GM19395 (cell line): ENCODE results near the gene ACAN.

Experiments used
- ATAC-seq: cut with Tn5 transposase; IDR thresholded peaks from one replicate; pipeline ENCODE4 v1.9.1; 2021; ENCODE audit warnings: mild to moderate bottlenecking, moderate library complexity; ENCODE audit not compliant: unreplicated experiment

ACAN gene

DNA sequence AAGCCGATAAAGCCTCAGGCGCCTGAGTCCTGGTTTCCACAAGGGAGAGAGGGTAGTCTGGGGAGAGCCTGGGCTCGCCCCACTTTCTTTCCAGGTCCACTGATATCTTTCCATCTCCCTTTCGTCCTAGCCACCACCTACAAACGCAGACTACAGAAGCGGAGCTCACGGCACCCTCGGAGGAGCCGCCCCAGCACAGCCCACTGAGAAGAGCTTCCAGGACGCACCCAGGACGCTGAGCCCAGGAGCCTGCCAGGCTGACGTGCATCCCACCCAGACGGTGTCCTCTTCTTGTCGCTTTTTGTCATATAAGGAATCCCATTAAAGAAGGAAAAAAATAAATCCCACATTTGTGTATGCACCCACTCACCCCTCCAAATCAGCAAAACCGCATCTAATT lies 71.0 kb downstream of the ACAN start:
- ATAC-seq, result no peak

DNA sequence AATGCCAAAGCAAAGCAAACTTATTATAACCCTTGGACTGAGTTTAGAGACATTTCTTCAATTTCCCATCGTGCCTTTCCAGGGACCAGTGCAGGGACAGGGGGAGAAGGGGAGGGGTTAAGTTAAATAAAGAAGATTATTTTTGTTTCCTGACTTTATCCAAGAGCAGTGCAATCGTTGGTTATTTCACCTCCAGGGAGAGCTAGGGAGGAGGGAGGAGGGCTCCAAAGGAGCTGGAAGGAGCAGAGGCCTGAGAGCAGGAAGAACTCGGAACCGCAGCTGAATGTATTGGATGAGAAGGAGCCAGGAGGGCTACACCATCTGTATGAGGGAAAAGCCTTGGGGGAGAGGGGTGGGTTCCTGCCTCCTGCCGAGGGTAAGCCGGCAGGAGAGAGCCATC lies 71.4 kb downstream of the ACAN start:
- ATAC-seq, result no peak

DNA sequence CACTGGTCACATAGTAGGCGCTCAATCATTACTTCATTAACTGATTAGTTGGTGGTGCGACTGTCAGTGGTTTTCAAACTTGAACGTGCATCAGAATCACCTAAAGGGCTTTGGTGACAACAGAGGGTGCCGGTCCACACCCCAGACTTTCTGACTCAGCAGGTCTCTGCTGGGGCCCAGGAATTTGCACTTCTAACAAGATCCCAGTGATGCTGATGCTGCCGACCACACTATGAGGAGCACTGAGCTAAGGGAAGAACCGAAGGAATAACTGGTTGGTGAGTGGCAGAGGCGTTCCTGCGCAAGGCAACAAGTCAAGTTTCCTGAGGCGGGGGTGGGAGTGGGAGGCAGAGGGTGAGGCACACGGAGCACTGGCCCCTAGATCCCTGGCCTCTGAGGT lies 73.3 kb downstream of the ACAN start:
- ATAC-seq, result no peak

DNA sequence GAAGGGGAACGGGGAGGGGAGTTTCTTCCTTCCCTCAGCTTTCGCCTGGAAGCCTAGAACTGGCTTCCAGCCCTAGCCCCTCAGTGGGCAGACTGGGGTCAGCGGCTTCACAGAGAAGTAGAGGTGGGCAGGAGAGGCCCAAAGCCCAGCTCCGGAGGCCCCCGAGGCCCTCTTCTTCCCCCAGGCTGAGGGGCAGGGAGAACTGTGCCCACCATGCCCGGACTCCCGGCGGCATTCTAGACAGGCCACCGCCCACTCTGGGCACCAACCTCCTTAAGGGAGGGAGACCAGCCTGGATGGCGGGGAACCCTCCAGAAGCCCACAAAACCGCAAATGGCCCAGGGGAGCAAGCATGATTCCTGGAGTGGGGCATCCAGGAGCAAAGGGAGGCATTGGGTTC lies 74.2 kb downstream of the ACAN start:
- ATAC-seq, result no peak

DNA sequence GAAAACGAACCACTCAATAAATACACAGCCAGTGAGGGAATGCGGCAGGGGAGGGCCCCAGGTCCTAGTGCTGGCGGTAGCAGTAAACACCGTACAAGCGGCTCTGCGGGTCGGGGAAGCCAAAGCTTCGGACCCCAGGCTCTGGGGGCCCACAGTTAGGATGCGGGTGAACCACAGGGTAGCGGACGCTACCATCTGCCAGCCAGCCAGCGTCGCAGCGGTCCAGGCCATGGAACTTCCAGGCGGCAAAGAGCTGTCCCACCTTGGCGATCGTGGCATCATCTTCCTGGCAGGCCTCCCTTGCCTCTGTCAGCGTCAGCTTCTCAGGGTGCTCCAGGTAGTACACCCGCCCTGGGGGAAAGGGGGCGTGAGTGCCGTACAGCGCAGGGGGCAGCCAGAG lies 74.7 kb downstream of the ACAN start:
- no peak for ATAC-seq

DNA sequence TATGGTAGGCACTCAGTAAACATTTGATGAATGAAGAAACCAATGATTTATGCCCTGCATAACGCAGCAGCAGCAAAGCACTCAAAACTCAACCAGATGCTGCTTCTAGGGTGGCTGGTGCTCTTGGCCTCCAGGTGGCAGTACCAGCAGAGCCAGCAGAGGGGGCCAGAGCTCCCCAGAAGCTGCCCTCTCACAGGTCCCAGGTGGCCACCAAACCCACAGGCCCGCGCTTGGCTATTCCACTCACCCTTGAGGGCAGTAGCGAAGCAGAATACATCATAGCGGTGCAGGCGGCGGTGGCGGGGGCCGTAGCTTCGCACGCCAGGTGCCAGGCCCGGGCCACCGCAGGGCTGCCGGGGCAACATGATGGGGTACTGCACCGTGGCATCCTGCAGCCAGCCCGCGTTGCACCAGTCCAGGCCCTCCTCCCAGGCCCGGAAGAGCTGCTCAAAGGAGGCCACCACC lies 75.5 kb downstream of the ACAN start:
- no peak for ATAC-seq

DNA sequence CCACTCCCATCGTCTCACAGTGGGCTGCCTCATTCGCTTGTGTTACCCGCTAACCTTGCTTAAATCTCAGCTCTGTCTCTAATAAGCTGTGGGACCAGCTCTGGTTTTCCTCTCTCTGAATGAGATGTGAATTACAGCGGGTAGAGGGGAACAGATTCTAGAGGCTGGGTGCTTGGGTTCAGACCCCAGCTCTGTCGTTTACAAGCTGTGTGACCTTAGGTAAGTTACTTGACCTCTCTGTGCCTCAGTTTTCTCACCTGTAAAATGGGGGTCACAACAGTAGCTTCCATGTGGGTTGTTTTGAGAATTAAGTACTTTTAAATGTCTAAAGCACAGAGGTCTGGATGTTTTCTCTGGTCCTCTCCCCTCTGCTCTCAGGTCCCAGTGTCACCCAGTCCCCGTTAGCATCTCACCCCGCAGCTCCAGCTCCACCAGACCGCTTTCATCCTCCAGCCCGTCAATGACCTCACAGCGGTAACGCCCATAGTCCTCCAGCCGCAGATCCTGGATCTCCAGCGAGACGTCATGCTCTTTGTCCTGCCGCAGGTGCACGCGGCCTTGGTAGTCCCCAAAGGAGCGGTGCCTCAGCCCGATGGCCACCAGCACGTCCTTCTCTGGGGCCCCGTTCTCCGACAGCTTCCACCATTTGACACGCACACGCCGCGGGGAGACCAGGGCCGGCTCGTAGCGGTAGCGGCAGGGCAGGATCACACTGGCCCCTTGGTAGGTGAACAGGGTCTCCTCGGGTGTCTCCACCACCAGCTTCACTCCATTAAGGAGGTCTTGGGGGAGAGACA lies 77.9 kb downstream of the ACAN start:
- ATAC-seq, result no peak

DNA sequence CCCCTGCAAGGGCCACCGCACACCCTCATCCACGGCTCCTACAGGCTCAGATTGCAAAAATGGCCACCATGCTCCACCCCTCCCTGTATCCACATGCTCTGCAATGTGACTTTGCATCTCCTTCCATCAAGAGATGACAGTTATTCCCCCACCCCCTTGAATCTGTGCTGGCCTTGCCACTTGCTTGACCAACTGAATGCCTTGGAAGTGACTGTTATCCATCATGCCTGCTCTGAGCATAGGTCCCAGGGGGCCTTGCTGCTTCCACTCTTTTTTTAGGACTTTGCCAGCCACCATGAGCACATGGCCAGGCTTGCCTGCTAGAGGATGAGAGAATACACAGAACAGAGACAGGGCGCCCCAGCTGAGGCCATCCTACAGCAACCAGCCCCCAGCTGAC lies 78.5 kb downstream of the ACAN start:
- no peak for ATAC-seq

DNA sequence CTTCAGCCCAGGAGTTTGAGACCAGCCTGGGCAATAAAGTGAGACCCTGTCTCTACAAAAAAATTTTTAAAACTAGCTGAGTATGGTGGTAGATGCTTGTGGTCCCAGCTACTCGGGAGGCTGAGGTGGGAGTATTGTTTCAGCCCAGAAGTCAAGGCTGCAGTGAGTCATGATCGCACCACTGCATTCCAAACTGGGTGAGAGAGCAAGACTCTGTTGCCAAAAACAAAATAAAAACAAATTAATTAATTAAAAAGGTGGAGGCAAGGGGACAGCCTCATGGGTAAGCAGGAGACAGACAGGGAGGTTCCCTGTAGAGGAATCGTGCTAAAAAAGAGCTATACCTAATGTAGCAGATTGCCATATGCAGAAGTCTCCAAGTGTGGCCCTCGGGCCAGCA lies 79.5 kb downstream of the ACAN start:
- ATAC-seq, result no peak

DNA sequence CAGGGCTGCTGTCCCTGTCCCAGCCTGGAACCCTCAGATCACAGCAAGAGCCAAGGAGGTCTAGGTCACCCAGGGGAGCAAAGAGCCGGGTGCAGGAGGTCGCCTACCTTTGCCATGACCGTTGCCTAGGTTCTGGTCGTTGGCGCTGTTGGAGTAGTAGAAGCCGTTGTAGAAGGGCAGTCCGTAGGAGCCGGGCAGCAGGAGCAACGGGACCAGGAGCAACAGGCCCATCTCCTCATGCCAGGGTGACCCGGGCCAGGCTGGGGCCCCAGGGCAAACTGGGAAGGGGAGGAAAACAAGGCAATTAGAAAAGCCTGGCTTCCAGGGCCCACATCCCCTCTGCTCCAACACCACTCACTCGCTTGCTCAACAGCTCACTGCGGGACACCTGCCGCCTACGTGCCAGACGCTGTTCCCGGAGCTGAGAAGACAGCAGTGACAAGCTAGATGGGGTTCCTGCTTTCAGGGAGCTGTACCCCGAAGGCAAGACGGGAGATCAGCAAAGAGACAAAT lies 83.9 kb downstream of the ACAN start:
- ATAC-seq, result no peak

DNA sequence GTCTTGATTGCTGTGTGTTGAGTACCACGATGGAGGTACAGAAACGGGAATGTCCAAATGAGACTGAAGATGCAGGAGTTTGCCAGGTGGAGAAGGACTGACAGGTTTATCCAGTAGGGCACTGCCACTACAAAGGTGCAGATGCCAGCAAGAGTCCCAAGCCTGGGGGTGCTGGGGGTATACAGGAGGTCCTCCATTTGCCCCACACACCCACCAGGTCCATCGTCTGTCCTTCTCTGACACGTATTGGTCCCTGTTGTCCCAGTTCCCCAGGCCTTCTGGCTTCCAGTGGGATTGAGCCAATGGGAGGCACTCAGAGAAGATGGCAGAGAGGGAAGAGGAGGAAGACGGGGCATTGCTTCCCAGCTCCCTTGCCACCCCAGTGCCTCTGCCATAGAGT lies 85.5 kb downstream of the ACAN start:
- ATAC-seq, result no peak

DNA sequence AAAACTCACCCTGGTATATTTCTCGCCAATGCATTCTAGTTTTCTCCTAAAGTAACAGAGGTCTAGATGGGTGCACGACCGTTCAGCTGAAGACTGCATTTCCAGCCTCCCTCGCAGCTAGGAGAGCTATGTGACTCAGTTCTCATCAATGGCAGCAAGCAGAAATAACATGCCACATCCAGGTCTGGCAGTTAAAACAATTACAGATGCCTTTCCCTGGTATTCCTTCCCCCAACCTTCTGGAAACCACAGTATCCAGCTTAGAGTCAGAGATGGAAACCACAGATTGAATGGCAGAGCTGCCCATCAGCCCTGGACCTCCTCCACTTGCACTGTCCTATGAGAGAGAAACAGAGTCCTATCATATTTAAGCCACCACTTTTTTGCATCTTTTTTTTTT lies 87.3 kb downstream of the ACAN start:
- no peak for ATAC-seq

DNA sequence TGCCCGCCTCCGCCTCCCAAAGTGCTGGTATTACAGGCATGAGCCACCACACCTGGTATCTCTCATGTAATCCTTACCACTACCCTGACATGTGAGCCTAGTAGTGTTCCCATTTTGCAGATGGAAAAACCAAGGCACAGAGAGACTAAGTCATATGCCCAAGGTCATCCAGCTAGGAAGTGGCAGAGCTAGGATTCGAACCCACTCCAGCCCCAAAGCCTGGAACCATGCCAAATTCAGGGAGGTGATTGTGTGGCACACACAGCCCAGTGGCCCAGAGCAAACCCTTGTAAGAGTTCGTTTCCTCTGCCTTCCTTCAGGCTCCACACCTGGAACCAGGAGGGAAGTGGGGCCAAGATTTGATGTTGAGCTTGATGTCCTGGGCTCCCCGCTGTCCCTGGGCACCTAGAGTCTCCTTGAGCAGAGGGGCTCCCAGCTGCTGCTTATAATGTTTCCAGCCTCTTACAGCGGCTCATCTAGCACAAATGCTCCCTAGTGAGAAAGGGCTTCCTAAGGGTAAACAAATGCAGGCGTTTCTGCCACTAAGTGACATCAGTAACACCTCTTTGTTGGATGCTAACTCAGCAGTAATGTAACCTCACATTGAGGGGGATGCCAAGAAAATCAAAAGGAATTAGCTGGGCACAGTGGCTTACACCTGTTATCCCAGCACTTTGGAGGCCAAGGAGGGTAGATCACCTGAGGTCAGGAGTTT lies 88.5 kb downstream of the ACAN start:
- no peak for ATAC-seq

DNA sequence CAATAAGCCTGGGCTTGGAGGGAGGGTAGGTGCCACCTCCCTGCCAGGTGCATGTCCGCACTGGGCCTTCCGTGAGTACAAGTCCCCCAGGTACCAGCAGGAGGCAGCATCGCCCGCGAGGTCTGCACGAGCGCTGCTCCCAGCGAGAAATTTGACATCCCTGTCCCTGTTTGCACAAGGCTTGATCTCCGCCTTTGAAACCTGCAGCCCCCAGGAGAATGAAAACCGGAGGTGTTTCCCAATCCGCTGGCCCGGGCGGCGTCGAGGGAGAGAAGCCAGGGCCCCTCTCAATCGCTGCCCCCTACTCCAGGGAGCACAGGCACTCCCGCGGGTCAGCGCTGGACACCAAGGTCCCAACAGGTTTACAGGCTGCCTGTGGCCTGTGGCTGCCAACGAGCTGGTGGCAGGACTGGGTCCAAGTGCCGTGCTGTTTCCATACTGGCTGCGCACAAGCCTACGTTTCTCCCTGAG lies 91.1 kb downstream of the ACAN start:
- ATAC-seq, result peak; percentile 70

DNA sequence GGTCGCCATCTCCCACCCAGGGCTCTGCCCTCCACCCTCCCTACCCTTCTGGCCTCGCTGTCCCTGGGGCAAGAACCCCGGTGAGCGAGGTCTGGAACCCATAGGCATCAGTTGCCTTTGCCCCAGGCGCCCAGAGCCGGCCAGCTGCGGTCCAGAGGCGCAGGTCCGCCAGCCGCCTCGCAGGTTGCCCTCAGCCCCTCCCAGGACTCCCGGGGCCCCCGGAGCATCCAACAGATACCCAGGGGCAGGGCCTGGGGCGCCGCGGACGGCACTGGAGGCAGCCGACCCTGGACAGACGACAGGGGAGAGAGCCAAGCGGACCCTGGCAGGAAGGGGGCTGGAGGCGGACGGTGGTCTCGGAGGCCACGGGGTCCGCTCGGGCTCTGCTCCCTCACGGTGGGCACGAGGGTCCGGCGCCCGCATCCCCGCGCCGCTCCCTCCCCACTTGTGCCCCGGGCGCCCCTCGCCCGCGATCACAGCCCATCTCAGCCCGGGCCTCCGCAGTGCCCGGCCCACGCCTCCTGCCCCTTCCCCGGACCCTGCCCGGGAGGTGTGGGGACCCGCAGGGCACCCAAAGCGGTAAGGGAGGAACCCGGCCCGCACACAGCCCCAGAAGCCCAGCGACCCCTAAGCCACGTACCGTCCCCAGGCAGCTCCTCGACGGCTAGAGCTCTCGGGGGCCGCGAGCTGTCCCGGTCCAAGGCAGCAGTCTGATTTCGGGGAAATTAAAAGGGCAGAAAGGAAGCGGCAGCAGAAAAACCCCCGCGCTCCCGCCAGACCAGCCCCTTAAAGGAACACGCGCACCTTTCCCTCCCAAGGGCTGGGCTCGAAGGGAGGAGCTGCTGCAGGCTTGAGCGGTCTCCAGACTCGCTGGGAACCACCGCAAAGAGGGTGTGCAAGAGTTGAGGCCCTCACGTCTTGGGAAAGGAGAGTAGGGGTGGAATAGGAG lies 91.9 kb downstream of the ACAN start, which contains the start of gene HAPLN3:
Gene HAPLN3, minus strand, starts transcription at position 726 of the 949 bp plus-strand sequence. CDS start 8,246 bp downstream, outside the sequence.
- peak; percentile 49 for ATAC-seq

DNA sequence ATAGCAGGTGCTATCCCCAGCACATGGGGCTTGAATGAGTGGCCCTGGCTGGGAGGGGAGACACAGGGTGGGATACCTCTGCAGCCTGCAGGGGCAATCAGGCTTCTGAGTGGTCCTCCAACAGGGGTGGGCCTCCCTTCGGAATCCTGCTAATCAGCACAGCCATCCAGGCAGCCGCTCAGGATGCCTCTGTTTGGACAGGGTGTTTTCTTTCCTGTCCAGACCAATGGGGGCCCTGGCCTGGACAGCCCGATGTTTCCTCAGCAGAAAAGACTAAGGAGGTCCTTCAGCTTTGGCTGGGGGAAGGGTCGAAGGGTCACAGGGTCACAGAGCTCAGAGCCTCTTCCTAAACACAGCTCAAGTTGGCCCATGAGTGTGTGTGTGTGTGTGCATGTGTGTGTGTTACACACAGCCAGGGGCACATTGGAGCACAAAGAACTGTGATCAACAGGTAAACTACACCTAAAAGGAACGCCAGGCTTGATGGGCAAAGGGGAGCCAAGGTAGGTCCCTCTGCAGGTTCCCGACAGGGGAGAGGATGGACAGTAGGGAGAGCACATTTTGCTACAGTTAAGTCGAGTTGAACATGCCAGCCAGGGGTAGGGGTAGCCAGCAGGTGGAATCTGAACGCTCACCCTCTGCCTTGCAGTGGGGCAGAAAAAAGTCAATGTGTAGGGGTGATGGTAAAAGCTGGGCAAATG lies 93.2 kb downstream of the ACAN start:
- no peak for ATAC-seq

DNA sequence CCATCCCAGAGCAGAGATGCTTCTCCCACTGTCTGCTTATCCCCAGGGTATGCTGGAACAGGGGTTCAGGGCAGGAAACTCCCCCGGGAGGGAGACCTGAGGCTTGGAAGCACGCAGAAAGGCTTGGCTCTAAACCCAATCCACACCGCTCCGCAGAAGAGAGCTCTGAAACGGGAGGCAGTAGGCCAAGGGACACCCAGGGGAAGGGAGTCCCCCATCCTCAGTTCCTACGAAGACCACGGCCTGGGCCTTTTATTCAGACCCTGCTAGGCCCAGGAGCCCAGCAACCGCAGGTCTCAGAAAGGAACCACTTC lies 93.9 kb downstream of the ACAN start:
- ATAC-seq, result no peak

DNA sequence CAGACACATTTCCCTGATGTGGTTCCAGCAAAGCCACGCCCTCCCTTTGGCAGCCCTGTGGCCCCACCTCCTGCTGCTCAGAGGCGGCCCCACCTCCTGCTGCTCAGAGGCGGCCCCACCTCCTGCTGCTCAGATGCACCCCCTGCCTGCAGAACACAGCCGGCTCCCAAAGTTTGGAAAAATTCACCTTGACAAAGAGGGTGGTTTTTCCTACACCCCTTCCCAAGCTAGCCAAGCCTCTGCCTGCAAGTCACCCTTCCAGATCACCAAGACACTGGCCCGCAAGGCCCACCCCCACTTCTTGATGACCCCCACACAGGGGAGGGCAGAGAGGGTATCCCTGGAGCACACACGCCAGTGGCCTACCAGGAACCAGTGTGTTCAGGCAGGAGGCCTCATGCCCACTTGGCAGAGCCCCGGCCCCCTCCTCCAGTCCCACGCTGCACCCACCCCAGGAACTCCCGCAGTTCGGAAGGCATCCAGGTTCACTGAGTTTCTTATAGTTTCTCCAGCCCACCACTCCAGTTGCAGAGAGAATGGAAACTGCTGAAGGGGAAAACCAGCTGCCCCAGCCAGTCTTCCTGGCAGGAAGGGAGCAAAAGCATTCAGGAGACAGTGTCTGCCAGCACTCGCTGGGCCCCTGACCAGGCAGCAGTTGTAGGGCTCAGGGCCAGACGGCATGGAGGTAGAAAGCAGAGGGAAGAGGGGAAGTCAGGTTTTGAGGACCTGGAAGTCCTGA lies 94.4 kb downstream of the ACAN start:
- ATAC-seq, result no peak

DNA sequence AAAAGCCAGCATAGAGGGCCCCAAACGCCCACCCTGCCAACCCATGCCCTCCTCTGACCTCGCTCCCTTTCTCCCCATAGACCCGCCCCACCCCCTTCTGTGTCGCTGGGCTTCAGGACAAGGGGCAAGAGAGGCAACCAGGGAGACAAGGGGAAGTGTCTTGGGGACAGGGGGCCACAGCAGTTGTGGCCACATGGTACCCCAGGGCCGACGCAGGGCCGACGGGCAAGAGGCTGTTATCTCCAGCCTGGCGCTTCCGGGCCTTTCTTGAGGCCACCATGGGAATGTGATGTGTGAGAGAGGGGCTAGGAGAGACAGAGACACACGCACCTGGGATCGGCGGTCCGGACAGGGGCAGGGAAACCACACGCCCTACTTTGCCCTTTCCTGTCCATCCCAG lies 95.5 kb downstream of the ACAN start:
- no peak for ATAC-seq

DNA sequence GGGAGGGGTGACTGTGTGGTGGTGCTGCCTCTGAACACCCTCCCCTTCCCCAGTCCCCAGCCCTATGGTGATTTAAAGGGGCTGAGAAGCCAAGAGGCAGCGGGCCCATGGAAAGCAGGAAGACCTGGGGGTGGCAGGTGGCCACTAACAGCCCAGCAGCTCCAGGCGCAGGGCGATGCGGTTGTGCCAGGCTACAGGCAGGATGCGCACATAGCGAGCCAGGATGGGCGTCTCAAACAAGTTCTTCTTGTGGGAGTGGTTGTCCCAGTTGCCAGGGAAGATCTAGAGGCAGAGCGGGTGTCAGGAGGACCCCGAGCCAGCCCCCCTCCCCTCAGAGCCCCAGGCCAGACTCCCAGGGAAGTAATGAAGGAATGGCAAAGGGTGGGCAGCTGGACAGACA lies 96.0 kb downstream of the ACAN start:
- ATAC-seq, result no peak
